HG03064 (cell line): Measurements from ENCODE around the gene WFIKKN2.

Experiments used
- ATAC-seq: cut with Tn5 transposase; IDR thresholded peaks from one replicate; pipeline ENCODE4 v1.9.1; 2021; ENCODE audit warnings: low read depth; ENCODE audit not compliant: unreplicated experiment

Gene WFIKKN2

DNA sequence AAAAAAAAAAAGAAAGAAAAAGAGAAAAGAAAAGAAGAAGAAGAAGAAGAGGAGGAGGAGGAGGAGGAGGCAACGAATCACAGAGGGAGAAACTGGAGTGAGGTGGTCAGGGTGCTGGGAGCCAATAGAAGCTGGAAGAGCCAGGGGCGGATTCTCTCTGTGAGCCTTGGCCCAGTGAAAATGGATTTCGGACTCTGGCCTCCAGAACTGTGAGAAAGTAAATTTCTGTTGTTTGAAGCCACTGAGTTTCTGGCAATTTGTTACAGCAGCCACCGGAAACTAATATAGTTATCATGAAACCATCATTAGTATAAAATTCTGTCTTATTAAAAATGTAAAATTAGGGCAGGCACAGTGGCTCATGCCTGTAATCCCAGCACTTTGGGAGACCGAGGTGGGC lies 27.7 kb upstream of the WFIKKN2 start:
- ATAC-seq, result no peak

DNA sequence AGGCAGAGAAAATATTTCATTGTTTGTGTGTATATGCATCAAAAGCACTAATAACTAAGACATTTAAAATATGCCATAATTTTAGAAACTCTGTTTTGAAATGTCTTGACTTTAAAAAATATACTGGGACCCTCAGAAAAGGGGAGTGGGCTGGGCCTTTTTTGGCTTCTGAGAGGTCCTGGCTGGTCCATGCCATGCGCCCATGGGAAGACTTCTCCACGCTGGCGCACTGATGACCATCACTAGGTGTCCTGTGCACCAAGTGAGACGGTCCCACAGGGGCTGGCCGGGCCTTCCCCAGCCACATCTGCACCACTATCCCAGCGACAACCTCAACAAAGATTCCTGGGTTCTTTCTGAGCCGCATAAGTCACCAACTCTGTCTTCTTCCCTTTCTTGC lies 27.0 kb upstream of the WFIKKN2 start:
- no peak for ATAC-seq

DNA sequence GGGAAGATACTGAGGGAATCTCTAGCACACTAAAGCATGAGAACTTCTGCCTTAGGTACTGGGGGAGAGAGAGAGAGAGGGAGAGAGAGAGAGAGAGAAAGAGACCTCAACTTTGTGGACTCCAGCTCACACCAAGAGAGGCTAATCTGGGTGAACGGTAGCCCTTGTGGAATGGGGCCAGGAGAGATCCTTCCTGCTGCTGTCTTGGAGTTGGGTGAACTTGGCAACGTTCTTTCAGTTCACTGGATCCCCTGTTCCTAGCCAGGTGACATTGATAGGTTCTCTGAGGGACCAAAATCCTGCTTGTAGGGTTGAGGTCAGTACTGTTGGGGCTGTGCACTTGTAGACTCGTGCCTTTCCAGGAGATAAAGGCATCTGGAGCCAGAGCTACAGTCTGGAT lies 26.5 kb upstream of the WFIKKN2 start:
- no peak for ATAC-seq

DNA sequence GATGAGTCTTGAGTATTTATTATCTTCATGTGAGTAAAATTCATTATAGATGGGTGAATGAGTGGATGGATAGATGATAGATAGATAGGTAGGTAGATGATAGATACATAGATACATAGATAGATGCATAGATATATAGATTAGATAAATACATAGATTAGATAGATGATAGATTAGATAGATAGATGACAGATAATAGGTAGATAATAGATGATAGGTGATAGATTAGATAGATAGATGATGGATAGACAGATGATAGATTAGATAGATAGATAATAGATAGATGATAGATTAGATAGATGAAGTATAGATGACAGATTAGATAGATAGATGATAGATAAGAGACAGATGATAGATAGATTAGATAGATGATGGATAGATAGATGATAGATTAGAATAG lies 21.8 kb upstream of the WFIKKN2 start:
- no peak for ATAC-seq

DNA sequence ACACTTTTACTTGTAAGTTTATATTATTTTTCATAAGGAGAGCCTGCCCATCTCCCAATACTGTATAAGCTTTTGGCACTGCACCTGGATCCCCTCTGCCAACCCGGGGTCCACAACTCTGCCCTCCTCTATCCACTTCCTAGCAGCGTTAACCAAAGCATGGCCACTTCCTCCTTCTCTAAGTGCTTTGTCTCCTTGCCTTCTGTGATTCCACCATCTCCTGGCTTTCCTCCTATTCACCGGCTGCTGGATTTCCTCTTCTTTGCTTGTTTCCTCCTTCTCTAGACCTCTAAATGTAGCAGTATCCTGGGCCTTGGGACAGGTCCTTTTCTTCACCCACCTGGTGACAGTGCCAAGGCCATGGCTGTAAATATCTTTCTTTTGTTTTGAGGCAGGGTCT lies 20.0 kb upstream of the WFIKKN2 start:
- no peak for ATAC-seq

DNA sequence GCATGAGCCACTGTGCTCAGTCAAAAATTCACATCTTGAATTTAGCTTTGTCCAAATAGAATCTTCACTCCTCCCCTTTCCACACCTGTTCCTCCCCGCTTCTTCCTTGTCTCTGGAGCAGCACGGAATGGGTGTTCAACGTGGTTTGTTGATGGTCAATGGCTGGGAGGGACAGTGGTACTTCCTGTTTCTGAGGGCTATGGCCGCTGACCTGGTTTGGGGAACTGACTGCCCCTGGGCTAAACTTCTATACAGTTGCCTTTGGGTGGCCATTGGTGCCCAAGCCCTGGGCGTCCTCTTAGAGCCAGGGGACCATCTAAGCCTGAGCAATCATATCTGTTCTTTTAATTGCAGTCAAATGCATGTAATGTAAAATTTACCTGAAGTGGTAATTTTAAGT lies 19.1 kb upstream of the WFIKKN2 start:
- no peak for ATAC-seq

DNA sequence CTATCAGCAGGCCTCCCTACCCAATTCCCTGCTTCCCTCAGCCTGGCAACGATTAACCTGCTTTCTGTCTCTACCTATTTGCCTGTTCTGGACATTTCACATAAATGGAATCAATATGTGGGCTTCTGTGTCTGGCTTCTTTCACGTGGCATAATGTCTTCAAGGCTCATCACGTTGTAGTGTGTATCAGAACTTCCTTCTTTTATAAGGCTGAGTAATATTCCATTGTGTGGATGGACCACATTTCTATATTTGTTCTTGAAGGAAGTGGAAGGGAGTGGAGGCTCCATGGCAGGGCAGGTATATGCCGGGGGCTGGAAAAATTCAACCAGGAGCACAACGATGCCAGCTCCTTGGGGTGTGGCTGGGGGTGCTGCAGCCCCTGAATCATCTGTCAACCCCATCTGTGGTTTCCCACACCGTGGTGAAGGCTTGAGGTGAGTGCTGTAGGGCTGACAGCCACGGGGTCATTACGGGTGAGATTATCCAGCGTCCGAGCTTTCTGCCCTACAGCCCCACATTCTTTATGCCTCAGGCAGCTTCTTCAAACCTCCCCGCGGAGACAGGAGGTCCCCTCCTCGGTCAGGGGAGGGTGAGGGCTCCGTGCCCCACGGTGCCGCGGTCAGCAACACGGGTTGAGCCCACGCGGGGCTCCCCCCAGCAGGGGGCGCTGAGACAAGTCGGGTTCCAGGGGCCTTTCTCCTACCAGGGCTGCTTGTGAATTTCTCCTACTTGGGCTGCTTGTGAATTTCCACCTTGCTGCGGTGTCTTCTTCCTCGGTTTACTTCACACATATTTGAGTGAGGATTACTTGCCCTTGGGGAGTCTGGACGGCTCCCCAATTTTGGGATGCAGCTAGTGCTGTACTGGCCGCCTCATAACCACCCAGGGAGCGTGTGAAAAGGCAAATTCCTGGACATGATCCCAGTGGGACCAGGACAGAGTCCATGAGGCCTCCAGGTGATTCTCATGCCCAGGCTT lies 18.3 kb upstream of the WFIKKN2 start:
- no peak for ATAC-seq

DNA sequence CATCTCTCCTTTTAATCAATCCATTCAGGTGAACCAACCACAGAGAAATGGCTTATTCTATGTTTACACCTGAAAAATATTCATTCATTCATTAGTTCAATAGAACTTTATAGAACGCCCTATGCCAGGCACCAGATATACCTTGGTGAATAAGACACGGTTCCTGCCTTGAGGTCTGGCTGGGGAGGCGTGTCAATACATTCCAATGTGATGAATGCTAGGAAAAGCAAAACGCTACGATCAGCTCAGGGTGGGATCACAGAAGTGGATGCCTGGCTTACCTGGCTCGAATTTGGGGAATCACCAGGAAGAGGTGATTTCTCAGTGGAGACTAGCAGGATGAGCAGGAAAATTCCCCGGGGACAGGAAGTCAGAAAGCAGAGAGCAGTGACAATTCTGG lies 17.5 kb upstream of the WFIKKN2 start:
- no peak for ATAC-seq

DNA sequence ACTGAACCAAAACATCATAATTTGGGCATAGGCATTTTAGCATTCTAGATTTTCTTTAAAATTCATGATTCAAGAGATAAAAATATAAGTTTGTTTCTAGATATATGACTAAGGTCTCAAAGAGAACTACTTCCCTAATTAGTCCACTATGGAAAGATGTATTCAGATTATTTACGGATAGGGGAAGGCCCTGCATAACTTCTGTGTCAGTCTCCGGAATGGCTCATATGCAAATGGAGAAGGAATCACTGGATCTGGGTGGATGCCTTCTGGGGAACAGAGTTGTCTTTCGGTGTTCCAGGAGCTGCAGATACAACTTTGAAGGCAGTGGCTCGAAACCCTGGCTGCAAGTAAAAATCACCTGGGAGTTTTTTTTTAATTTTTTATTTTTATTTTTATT lies 17.1 kb upstream of the WFIKKN2 start:
- no peak for ATAC-seq

DNA sequence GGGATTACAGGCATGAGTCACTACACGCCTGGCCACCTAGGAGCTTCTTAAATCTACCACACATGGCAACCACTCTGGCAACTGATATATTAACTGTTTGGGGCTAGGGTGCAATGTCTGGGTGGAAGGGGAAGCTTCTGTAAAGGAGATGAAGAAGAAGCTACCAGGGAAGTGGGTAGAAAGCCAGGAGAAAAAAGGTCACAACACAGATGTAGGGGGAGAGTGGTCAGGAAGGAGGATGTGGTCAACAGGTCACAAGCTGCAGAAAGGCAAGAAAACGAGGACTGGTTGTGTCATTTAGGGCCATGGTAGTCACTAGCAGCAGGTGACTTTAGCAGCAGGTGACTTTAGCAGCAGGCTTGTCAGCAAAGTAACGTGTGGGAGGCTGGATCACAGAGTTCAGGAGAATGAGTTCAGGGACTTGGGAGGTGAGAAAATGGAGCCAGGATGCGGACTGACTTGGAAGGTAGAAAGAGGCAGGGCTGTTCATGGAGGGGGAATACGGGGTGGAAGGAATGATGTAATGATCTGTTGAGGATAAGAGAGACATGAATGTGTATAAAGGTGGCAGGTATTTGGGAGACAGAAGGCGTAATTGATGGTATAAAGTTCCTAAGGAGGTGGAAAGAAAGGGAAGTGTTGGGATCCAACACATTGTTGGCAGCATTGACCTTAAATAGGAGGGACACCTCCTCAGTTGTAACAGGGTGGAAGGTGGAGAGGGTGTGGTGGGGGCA lies 16.3 kb upstream of the WFIKKN2 start:
- ATAC-seq, result no peak

DNA sequence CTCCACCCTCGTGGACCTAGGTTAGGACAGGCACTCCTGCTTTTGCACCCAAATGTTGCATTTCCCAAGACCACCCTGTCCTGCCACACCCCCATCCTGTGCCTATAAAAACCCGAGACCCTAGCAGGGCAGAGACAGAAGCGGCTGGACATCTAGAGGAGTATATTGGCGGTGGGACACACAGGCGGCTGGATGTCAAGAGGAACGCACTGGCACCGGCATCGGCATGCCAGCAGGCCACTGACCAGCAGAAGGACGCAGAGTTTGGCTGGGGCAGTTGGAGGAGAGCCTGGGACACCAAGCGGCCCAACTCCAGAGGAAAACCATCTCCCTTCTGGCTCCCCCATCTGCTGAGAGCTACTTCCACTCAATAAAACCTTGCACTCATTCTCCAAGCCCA lies 14.7 kb upstream of the WFIKKN2 start:
- ATAC-seq, result no peak

DNA sequence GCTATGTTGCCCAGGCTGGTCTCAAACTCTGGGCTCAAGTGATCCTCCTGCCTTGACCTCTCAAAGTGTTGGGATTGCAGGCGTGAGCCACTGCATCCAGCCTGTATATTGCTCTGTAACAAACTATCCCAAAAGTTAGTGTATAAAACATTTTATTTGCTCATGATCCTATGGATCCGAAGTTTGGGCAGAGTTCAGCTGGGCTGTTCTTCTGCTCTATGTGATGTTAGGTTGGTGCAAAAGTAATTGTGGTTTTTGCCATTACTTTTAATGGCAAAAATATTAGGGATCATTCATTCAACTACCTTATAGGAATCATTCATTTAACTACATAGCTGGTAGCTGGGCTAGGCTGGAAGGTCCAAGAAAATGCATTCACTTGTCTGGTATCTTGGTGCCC lies 12.8 kb upstream of the WFIKKN2 start:
- no peak for ATAC-seq

DNA sequence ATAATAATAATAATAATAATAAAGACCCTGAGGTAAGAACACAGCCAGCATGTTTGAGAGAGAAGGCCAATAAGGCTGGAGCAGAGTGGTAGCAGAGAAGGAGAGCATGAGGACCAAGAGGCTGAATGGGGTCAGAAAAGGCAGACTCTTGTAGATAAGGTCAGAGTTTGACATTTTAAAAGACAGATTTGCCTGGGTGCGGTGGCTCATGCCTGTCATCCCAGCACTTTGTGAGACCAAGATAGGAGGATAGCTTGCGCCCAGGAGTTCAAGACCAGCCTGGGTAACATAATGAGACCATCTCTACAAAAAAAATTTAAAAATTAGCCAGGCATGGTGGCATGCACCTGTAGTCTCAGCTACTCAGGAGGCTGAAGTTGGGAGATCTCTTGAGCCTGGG lies 11.0 kb upstream of the WFIKKN2 start:
- ATAC-seq, result no peak

DNA sequence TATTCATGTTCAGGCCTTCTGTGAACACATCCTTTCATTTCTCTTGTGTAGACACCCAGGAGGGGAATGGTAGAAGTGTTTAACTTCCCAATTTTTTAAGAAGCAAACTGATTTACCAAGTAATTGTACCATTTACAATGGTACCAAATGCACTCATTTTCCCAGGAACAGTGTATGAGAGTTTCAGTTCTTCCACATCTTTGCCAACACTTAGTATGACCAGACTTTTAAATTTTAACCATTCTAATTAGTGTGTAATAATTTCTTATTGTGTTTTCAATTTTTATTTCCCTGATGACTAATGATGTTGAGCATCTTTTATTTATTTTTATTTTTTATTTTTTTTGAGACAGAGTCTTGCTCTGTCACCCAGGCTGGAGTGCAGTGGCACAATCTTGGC lies 10.2 kb upstream of the WFIKKN2 start:
- no peak for ATAC-seq

DNA sequence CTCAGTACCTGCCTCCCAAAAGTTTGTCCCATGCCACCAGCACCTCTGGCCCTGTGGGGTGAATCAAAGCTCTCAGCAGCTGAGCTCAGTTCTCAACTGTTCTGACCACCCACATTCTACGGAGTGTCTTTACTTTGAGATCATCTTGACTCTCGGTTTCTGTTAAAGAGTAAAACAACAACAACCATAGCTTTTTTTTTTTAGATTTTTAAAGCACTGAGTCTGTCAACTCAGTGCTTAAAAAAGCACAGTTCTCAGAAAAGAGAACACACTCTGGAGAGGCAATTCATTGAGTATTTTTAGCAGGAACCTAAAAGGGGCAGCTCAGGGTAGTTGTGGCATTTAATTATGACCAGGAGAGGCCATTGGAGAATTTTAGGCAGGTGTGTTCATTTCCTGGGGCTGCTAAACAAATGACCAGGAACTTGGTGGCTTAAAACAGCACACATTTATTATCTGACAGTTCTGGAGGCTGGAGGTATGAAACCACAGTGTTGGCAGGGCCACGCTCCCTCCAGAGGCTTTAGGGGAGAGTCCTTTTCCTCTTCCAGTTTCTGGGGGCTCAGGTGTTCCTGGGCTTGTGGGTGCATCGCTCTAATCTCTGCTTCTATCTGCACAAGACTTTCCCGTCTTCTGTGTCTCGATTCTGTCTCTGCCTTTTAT lies 6.7 kb upstream of the WFIKKN2 start:
- no peak for ATAC-seq

DNA sequence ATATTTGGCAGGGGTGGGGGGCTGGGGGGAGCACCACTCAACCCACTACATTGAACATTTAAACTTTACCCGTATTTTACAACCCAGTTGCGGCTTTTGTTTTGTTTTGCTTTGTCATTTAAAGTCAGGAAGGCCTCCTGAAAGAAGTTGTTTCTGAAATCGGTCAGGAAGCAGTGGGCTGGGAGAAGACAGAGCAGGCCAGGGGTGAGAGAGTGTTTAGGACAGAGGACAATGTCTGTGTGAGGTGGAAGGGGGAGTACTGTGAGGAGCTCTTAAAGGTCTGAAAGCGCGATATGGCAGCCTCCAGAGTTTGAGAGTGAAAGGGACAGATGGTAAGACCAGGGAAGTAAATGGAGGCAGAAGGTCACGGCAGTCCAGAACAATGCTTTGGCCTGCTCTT lies 6.1 kb upstream of the WFIKKN2 start:
- ATAC-seq, result no peak

DNA sequence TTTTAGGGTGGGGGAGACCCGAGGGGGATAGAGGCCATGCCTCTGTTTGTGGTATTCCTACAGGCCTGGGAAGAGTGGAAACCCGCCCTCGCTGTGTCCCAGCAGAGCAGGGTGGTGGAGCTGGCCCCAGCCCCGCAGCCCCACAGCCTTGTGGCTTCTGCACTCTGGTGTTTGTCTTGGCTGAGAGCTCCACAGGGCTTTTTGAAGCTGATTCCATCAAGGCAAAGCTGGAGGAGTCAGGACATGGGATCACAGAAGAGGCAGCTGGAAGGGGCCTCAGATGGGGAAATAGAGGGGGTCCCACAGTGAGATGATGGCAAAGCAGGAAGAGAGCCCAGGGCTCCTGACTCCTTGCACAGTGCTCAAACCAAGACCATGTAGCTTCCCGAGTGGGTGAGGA lies 5.0 kb upstream of the WFIKKN2 start:
- ATAC-seq, result no peak

DNA sequence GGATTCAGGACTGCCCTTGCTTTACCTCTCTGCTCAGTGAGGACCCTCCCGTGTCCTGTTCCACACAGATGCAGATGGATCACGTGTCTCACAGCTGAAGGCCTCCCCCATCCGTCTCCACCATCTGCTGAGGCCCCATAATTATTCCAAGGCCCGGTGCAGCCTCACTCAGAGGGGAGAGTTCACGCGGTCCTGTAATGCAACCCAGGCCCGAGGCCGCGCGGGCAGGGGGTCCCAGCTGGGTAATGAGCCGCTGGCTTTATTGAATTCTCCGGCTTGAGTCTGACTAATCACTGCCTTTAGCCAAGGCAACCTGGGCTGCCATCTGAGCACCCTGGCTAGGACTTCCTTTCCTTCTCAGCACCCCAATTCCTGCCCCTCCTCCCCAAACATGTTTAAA lies 4.4 kb upstream of the WFIKKN2 start:
- ATAC-seq, result no peak

DNA sequence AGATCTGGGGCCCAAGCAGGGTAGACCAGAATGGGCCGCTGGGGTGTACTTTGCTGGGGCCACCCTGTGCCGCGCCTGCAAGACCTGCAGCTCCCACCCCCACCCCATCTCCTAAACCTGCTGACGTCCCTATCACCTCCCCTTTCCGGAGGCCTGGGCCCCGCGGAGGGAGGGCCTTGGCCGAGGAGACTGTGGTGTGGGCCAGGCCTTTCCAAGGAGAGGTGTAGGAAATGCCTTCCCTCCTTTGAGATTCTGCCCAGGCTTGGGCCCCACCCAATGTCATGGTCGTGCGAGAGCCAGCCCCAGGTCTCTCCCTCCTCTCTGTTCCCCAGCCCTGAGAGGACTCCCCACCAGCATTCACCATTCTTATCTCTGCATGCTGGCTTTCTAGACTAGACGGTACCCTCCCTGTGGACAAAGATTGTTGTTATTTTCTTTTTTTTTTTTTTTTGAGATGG lies 3.9 kb upstream of the WFIKKN2 start:
- ATAC-seq, result no peak

DNA sequence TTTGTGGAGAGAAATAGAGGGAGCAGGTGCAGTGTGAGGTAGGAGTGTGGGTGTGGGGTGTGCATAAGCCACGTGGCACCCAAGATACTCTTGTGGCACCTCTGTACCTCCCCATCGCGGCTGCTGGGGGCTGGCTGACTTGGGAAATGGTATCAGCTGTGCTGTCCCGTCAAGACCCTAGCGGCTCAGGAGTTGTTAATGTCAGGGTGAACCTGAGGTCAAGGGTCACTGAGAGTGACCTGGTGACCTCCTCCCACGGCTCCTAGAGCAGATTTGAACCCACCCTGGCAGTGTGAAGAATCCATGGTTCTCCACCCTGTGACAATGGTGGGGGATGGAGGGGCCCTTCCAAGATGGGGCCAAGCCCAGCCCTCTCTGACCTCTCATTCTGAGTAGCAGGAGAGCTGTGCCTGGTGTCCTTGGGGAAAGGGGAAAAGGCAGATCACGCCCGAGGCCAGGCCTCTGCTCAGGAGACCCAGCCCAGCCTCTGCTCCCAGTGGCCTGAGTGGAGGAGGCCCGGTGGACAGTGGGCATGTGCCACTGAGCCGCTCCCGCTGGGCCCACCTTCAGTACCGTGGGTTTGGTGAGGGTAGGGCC lies 3.0 kb upstream of the WFIKKN2 start:
- no peak for ATAC-seq

DNA sequence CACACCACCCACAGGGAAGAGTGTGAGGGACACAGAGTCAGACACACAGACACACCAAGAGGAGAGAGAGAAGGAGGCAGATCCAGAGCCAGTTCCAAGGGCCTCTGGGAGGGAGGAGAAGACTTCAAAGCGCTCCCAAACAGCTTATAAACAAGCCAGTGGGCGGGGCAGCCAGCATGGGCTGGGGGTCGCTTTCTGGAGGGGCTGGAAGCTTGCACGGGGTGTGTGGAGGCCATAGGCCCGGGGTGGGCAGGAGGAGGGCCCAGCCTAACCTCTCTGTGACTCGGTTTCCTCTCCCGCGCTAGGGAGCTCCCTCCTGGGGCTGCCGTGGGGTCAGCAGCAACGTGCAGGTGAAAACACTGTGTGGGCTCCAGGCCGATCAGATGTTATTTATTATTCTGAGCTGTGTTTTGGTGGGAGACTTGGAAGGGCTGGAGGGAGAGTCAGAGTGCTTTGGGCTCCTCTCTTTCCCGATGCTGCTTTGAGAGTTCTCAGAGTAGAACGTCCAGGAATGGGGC lies 2.5 kb upstream of the WFIKKN2 start:
- ATAC-seq, result no peak
